ENCODE results near the gene TMEM169. TPM values are rescaled to one million over a fixed set of nuclear protein-coding genes. Genes with fewer than 3 reads are reported as not detected.

Gene TMEM169
- total and polyA plus RNA-seq, 2 of the 13 experiments (the other 11 are each of a cell fraction or from before 2014, with no cell fraction given): 1.5 to 4.5 TPM

GRCh38 chr2:216081487-216082116 is at the start of gene TMEM169, which contains the start of gene PECR (continued):
- TF ChIP-seq PAWR (CRISPR knock-in tag; IDR thresholded peaks at IDR 0.05; ENCODE audit: borderline replicate concordance) (peak; percentile 94; the same call in 1 of the 2 replicates), MBNL3 (CRISPR knock-in tag; conservative IDR thresholded peaks at IDR 0.05) (no peak), TBL1XR1 (IDR thresholded peaks at IDR 0.05; ENCODE audit: borderline replicate concordance, low read length, partially characterized antibody) (no peak), NKX3-1 (CRISPR knock-in tag; IDR thresholded peaks at IDR 0.05) (peak; percentile 44; the same call in 1 of the 2 replicates), DMAP1 (CRISPR knock-in tag; IDR thresholded peaks at IDR 0.05) (peak; percentile 92), GRHL1 (CRISPR knock-in tag; conservative IDR thresholded peaks at IDR 0.05) (no peak), SOX5 (CRISPR knock-in tag; IDR thresholded peaks at IDR 0.05; ENCODE audit: borderline replicate concordance) (no peak; the same call in 1 of the 2 replicates), HHEX (CRISPR knock-in tag; IDR thresholded peaks at IDR 0.05) (no peak), DNMT3B (CRISPR knock-in tag; conservative IDR thresholded peaks at IDR 0.05) (no peak), ZNF709 (CRISPR knock-in tag; IDR thresholded peaks at IDR 0.05) (peak; percentile 98), SP4 (CRISPR knock-in tag; IDR thresholded peaks at IDR 0.05) (peak; percentile 72), ONECUT2 (CRISPR knock-in tag; IDR thresholded peaks at IDR 0.05) (no peak), BCL3 (CRISPR knock-in tag; IDR thresholded peaks at IDR 0.05) (peak; percentile 98), ZBTB49 (CRISPR knock-in tag; IDR thresholded peaks at IDR 0.05; ENCODE audit: borderline replicate concordance) (peak; percentile 71; the same call in 1 of the 2 replicates), TIGD3 (CRISPR knock-in tag; IDR thresholded peaks at IDR 0.05; ENCODE audit: borderline replicate concordance) (peak; percentile 92; the same call in 1 of the 2 replicates), FOXP1 (IDR thresholded peaks at IDR 0.05) (no peak), FOXP1 (CRISPR knock-in tag; IDR thresholded peaks at IDR 0.05) (0 out of 2 replicates have a peak, but pooled peaks have one; percentile 19), ATF5 (CRISPR knock-in tag; IDR thresholded peaks at IDR 0.05; ENCODE audit: low read depth) (0 out of 2 replicates have a peak, but pooled peaks have one; percentile 60), NFE2L2 (IDR thresholded peaks at IDR 0.05; ENCODE audit: low read length) (no peak), ZFAT (CRISPR knock-in tag; conservative IDR thresholded peaks at IDR 0.05) (no peak), ZBTB25 (CRISPR knock-in tag; IDR thresholded peaks at IDR 0.05) (peak; percentile 79; the same call in 1 of the 2 replicates), RFX3 (CRISPR knock-in tag; IDR thresholded peaks at IDR 0.05) (0 out of 2 replicates have a peak, but pooled peaks have one; percentile 8), NAIF1 (CRISPR knock-in tag; IDR thresholded peaks at IDR 0.05; ENCODE audit: borderline replicate concordance) (no peak; the same call in 1 of the 2 replicates)
